Panc1 (cell line): ENCODE measurements around the gene FSTL4.

ENCODE experiments used
- POLR2AphosphoS5 ChIP-seq: IDR thresholded peaks from 2 replicates; pipeline ENCODE4 v1.6.1; 2012; ENCODE audit warnings: mild to moderate bottlenecking, low read depth, low read length, moderate library complexity
- SIN3A ChIP-seq: IDR thresholded peaks from 2 replicates; pipeline ENCODE4 v1.6.1; 2012; ENCODE audit warnings: low read depth, mild to moderate bottlenecking, low read length, moderate library complexity, borderline replicate concordance; ENCODE audit not compliant: insufficient read depth
- TF ChIP-seq, protein P1 (sequence below): fragments of 450-650 bp; IDR thresholded peaks from 2 replicates; pipeline ENCODE4 v1.5.1; 2017; ENCODE audit warnings: mild to moderate bottlenecking
- TF ChIP-seq, protein P2 (sequence below), 2 experiments: IDR thresholded peaks; 2 replicates each; pipeline ENCODE4 v1.6.1; 2011 to 2012; ENCODE audit warnings: low read depth in 2 of 2, control low read depth in 1 of 2, low read length in 1 of 2, mild to moderate bottlenecking in 1 of 2, moderate library complexity in 1 of 2; ENCODE audit not compliant: insufficient read depth in 1 of 2

DNA sequence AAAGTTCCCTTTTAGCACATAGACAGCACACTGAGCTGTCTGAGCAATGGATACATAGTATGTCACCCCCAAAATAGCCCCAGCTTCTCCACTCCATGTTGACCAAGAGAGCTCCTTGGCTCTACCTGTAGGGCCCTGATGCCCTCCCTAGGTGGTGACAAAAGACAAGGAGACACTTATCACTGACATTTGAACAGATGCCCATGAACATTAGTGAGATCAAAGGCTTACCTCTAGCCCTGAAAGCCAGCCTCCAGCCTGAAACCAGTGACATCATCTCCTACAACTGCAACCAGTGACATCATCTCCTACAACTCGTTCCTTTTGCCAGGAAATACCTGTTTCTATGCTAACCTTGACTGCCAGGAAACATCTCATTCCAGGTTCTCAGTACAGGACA, 122.7 kb downstream of the FSTL4 start:
- TF ChIP-seq, protein P1, sequence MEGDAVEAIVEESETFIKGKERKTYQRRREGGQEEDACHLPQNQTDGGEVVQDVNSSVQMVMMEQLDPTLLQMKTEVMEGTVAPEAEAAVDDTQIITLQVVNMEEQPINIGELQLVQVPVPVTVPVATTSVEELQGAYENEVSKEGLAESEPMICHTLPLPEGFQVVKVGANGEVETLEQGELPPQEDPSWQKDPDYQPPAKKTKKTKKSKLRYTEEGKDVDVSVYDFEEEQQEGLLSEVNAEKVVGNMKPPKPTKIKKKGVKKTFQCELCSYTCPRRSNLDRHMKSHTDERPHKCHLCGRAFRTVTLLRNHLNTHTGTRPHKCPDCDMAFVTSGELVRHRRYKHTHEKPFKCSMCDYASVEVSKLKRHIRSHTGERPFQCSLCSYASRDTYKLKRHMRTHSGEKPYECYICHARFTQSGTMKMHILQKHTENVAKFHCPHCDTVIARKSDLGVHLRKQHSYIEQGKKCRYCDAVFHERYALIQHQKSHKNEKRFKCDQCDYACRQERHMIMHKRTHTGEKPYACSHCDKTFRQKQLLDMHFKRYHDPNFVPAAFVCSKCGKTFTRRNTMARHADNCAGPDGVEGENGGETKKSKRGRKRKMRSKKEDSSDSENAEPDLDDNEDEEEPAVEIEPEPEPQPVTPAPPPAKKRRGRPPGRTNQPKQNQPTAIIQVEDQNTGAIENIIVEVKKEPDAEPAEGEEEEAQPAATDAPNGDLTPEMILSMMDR, result no peak; the same call in 1 of the 2 replicates
- TF ChIP-seq, protein P2, sequence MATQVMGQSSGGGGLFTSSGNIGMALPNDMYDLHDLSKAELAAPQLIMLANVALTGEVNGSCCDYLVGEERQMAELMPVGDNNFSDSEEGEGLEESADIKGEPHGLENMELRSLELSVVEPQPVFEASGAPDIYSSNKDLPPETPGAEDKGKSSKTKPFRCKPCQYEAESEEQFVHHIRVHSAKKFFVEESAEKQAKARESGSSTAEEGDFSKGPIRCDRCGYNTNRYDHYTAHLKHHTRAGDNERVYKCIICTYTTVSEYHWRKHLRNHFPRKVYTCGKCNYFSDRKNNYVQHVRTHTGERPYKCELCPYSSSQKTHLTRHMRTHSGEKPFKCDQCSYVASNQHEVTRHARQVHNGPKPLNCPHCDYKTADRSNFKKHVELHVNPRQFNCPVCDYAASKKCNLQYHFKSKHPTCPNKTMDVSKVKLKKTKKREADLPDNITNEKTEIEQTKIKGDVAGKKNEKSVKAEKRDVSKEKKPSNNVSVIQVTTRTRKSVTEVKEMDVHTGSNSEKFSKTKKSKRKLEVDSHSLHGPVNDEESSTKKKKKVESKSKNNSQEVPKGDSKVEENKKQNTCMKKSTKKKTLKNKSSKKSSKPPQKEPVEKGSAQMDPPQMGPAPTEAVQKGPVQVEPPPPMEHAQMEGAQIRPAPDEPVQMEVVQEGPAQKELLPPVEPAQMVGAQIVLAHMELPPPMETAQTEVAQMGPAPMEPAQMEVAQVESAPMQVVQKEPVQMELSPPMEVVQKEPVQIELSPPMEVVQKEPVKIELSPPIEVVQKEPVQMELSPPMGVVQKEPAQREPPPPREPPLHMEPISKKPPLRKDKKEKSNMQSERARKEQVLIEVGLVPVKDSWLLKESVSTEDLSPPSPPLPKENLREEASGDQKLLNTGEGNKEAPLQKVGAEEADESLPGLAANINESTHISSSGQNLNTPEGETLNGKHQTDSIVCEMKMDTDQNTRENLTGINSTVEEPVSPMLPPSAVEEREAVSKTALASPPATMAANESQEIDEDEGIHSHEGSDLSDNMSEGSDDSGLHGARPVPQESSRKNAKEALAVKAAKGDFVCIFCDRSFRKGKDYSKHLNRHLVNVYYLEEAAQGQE (IDR thresholded peaks at IDR 0.05; ENCODE audit: insufficient read depth in 1 of 2, low read depth in 2 of 2, low read length in 1 of 2), result no peak
- TF ChIP-seq POLR2AphosphoS5 (no peak), SIN3A (no peak)
